GM21529 (cell line): Measurements from ENCODE around the gene PIGC.
"Not testable (repeated sequence)": the region's sequence is repeated elsewhere in the genome, so short reads cannot be mapped to it uniquely, and the experiment has no call there.

Experiments used
- ATAC-seq: cut with Tn5 transposase; IDR thresholded peaks from one replicate; pipeline ENCODE4 v1.9.1; 2021; ENCODE audit not compliant: unreplicated experiment

PIGC gene

GRCh38 chr1:172467446-172467845 lies 23.6 kb upstream of the PIGC start:
- no peak for ATAC-seq

GRCh38 chr1:172466795-172467407 lies 23.0 kb upstream of the PIGC start:
- no peak for ATAC-seq

GRCh38 chr1:172465617-172466016 lies 21.7 kb upstream of the PIGC start:
- no peak for ATAC-seq

- no peak for ATAC-seq
Measured at GRCh38 chr1:172460887-172461315, 17.0 kb upstream of the PIGC start.

GRCh38 chr1:172460177-172460576 lies 16.3 kb upstream of the PIGC start:
- no peak for ATAC-seq

GRCh38 chr1:172457479-172458130 lies 13.7 kb upstream of the PIGC start:
- ATAC-seq = no peak

- ATAC-seq = no peak
Measured at GRCh38 chr1:172456344-172456769, 12.5 kb upstream of the PIGC start.

GRCh38 chr1:172455451-172455850 lies 11.6 kb upstream of the PIGC start:
- no peak for ATAC-seq

- no peak for ATAC-seq
Measured at GRCh38 chr1:172453607-172454006, 9.7 kb upstream of the PIGC start.

- no peak for ATAC-seq
Measured at GRCh38 chr1:172453153-172453545, 9.3 kb upstream of the PIGC start.

GRCh38 chr1:172452536-172453152 lies 8.8 kb upstream of the PIGC start:
- no peak for ATAC-seq

GRCh38 chr1:172451002-172451443 lies 7.2 kb upstream of the PIGC start:
- no peak for ATAC-seq

GRCh38 chr1:172450524-172450885 lies 6.6 kb upstream of the PIGC start:
- no peak for ATAC-seq

GRCh38 chr1:172449585-172450523 lies 6.0 kb upstream of the PIGC start:
- peak; percentile 96 for ATAC-seq

- no peak for ATAC-seq
Measured at GRCh38 chr1:172448995-172449584, 5.2 kb upstream of the PIGC start.

- no peak for ATAC-seq
Measured at GRCh38 chr1:172447641-172448040, 3.8 kb upstream of the PIGC start.

- ATAC-seq = no peak
Measured at GRCh38 chr1:172446547-172446946, 2.7 kb upstream of the PIGC start.

- no peak for ATAC-seq
Measured at GRCh38 chr1:172442843-172443565, 865 bp downstream of the PIGC start.

GRCh38 chr1:172442404-172442803 lies 1.5 kb downstream of the PIGC start:
- ATAC-seq = no peak

- not testable (repeated sequence) for ATAC-seq
Measured at GRCh38 chr1:172437183-172437582, 6.7 kb downstream of the PIGC start.
